Smooth muscle cell of the brain vasculature (primary cell): ENCODE data around the gene HMGN4.
"Not testable (repeated sequence)": the region's sequence is repeated elsewhere in the genome, so short reads cannot be mapped to it uniquely, and the experiment has no call there.

Experiments
- DNase-seq: peaks from one replicate; pipeline ENCODE4 v3.0.0-alpha.2; 2012; ENCODE audit warnings: low read depth, low spot score

Gene HMGN4

GRCh38 chr6:26522486-26523228 lies 15.5 kb upstream of the HMGN4 start:
- DNase-seq: not testable (repeated sequence)

GRCh38 chr6:26524314-26524713 lies 13.9 kb upstream of the HMGN4 start:
- DNase-seq: not testable (repeated sequence)

- DNase-seq: no peak
Observed at GRCh38 chr6:26524722-26525370, 13.3 kb upstream of the HMGN4 start.

- DNase-seq: no peak
Observed at GRCh38 chr6:26525838-26526237, 12.3 kb upstream of the HMGN4 start.

- DNase-seq: no peak
Observed at GRCh38 chr6:26526928-26527327, 11.2 kb upstream of the HMGN4 start.

- DNase-seq: no peak
Observed at GRCh38 chr6:26530203-26530602, 8.0 kb upstream of the HMGN4 start.

GRCh38 chr6:26531897-26532296 lies 6.3 kb upstream of the HMGN4 start:
- no peak for DNase-seq

- peak; percentile 76 for DNase-seq
Observed at GRCh38 chr6:26532699-26533531, 5.3 kb upstream of the HMGN4 start.

GRCh38 chr6:26533532-26533931 lies 4.6 kb upstream of the HMGN4 start:
- DNase-seq: no peak

- DNase-seq: no peak
Observed at GRCh38 chr6:26534681-26535465, 3.3 kb upstream of the HMGN4 start.

- DNase-seq: no peak
Observed at GRCh38 chr6:26536571-26537159, 1.5 kb upstream of the HMGN4 start.

GRCh38 chr6:26537160-26537845 lies 863 bp upstream of the HMGN4 start:
- DNase-seq: peak; percentile 80

- DNase-seq: no peak
Observed at GRCh38 chr6:26538572-26538902, 371 bp downstream of the HMGN4 start.

- no peak for DNase-seq
Observed at GRCh38 chr6:26539071-26539615, 977 bp downstream of the HMGN4 start.

GRCh38 chr6:26541579-26541978 lies 3.4 kb downstream of the HMGN4 start:
- DNase-seq: no peak

- no peak for DNase-seq
Observed at GRCh38 chr6:26543953-26544352, 5.8 kb downstream of the HMGN4 start.

- no peak for DNase-seq
Observed at GRCh38 chr6:26544473-26544872, 6.3 kb downstream of the HMGN4 start.

- no peak for DNase-seq
Observed at GRCh38 chr6:26545627-26546026, 7.5 kb downstream of the HMGN4 start.

GRCh38 chr6:26547363-26547762 lies 9.2 kb downstream of the HMGN4 start:
- DNase-seq: not testable (repeated sequence)

GRCh38 chr6:26550250-26550993 lies 12.3 kb downstream of the HMGN4 start:
- no peak for DNase-seq
